Nucleus accumbens (tissue), 56 donors: ENCODE results near the gene XRCC4.
"Not testable (repeated sequence)": the region's sequence is repeated elsewhere in the genome, so short reads cannot be mapped to it uniquely, and the experiment has no call there.

ENCODE experiments used
- DNase-seq, 56 donors: peaks; one replicate each; lab custom pipeline; 2025; lab: John Stamatoyannopoulos, UW

Gene XRCC4

DNA sequence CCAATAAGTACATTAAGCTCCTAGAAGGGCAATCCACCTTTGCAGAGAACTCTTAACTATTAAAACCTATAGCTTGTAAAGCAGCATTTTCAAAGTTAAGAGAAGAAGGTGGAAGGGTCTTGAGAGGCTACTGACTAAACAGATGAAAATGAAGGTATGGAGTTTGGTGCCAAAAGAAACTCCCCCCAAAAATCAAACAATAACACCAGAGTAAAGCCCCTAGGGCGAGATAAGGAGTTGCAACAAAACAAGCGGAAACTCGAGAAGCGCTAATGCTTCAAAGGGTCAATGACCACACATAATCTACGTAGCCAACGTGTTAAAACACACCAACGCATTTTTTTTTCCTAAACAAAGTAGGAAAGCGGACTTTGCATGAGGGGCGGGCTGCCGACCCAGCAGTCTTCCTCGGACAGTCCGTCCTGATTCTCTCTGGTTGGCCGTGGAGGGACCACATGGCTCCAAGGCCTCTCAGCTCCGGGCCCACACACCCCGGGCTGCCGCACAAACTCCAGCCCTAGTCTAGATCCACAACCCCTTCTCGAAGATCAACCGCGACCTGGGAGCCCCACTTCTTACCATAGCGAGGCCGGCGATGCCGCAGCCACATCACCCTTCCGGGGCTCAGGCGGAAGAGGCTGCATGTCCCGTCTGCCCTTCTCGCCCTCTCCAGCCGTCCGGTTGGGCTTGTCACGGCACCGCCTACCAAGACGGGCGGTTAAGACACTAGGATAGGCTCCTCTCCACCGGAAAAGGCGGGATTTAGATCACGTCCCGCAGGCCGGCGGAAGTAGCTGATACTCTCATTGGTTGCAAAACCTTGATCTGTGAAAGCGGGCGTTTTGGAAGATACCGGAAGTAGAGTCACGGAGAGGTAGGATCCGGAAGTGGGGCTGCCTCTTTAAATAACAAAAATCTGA lies at the start of gene XRCC4, which contains the start of gene TMEM167A:
Gene XRCC4, plus strand, starts transcription at position 806 of the 920 bp plus-strand sequence. CDS start 27,373 bp downstream, outside the sequence.
Gene TMEM167A, minus strand, starts transcription at position 653 of the 920 bp plus-strand sequence. Its CDS starts 71 bp downstream, at position 582.
- DNase-seq, result peak; percentile 66 to 99 (median 96)

DNA sequence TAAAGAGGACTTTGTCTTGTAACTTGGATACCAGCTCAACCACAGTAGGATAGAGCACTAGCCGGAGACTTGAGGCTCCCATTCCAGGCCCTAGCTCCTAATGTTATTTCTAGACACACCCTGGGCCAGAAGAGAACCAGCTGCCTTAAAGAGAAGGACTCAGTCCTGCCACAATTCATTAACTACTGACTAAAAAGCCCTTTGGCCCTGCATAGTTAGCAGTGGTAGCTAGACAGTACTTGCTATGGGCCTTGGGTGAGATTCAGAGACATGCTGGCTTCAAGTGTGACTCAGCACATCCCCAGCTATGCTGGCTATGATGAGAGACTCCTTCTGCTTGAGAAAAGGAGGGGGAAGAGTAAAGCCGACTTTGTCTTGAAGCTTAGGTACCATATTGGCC lies 47.4 kb upstream of the XRCC4 start:
- no peak for DNase-seq

DNA sequence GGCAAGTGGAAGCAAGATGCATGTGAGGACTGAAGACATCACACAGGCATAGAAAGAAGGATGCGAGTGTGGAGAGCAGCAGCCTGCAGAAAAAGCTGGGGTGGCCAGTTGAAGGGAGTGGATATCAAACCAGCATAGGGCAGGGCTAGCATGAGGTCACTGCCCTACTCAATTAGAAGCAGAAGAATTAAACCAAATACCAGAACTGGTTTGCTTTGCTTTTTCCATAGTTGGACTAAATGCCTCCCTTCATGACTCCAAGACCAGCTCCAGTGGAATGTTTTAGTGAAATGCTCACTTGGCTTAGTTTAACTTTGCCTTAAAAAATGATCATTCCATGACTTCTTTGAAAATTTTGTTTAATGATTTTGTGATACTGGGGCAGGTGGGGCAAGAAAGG lies 46.0 kb upstream of the XRCC4 start:
- DNase-seq, result no peak

DNA sequence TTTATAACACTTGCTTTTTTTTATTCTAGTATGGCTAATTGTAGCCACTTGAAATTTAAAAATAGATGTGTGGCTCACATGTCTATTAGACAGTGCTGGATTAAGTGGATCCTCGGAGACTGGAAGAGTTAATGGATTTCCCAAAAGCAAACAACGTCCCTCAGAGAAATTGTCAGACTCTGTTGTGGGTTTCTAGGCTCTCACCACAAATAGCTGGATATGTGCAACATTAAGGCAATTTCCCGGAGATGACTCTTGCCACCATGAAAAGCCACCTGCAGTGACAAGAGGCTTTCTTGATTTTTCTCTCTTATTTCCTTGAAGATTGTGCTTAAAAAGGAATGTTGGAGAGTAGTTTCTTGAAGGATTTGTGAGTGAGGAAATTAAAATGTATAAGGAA lies 43.3 kb upstream of the XRCC4 start:
- DNase-seq, result no peak

DNA sequence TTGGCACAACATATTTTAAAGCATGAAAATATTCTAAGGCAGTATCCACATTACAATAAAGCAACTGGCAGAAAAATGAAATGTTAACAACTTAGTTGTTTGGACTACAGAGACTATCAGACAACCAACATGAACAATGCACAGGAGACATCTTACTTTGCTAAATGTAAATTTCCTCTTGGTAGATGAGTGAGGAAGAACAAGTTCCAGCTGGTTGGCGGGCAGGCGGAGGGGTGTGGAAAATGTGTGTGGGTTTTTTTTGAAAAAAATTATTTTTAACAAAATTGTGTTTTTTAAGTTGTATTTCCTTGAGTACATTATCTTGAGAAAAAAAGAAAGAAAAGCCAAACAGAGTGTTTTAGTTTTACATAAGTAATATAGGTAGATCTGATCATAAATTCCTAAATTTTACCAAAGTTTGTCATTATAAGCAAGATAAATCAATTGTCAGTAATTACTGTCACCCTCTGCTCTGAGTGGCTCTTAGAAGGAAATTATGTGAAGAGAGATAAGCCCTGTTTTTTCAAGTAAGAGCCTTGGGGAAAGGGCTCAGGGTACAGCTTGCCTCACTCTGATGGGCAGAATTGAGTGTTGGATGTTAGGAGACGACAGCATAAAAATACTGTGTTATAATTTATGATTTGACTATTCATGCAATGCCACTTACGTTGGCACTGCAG lies 42.7 kb upstream of the XRCC4 start:
- DNase-seq, result no peak

DNA sequence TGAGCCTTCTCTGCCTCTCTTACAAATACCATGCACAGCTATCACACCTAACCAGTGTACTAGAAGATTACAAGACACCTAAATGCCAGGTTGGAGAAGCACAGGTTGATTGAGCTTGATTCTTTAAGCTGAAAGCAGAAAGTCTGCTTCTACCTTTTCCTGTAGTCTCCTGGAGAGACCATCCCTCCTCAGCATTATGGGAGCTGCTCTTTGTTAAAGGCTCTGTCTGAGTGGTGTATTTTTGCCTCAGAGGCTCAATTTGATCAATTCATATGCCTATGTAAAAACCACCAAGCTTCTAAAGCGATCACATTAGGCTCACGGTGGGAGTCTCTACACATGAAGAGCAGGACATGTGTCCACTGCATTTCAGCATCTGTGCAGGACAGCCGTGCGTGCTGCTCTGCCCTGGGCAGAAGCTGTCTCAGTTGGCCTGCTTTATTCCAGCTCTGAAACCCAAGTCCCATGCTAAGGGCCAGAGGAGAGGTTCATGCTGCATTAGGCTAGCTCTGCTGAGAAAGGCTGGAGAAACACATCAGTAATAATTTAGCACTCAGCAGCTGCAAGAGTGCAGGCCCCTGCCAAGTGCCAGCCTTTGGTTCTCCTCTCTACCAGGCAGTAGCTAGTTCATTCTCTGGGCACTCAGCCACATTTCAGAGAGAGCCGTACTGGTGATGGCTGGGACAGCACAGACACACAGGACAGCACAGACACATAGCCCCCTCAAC lies 41.8 kb upstream of the XRCC4 start:
- peak; percentile 17 to 98 (median 86) for DNase-seq

DNA sequence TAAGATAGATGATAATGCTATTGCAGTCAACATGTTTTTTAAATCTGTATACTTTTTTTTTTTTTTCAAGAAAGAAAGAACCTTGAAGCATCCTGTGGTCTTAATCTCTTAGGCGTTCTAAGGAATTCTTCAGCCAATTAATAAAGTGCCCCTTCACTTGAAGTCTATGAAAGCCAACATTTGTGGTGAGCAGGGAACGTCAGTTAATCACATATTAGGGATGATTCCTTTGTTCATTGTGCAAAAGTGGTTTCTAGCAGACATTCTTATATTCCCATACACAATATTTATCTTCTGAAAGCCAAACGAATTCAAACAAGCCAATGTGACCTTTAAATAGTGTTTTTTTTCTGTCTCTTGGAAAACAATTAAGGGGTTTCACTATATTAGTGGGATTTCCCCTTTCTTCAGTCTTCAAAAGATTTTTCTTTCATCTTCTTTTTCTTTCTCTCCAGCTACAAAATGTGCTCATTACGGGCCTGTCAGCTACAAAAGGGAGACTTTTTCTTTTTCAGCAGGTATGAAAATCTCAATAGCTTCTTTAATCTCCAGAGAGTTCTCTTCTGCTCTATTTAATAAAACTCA lies 40.3 kb upstream of the XRCC4 start:
- no peak for DNase-seq

DNA sequence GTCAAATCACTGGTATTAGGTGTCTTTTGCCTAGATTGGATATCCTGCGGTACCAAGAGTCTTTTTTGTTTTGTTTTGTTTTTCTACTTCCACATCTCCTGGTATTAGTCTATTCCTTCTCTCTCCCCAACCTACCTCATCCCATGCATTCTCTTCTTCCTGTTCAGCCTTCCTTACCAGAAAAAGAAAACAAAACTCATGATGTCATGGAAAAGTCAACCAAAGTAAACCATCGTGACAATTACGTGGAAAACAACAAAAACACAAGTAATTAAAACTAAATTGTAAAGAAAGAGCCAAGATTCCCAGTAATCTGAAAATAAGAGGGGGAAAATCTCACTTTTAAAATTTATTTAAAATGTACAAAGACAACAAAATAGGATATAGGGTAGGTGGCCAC lies 38.4 kb upstream of the XRCC4 start:
- DNase-seq, result no peak

DNA sequence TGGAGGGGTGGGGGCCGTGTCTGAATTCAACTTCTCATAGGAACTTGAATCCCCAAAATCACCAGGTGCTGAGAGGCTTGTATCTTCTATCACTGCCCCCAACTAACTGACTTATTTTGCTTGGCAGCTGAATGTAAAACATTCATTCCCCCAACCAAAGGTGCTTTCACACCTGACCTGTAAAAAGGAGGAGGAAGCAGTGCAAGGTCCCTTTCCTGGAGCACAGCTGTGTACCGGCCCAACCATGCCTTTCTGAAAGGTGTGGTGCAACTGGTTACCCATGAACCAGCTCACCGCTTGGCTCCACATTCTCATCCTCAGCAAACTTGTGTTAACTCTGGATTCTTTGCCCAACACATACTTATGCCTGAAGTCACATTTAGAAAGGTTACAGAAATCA lies 34.8 kb upstream of the XRCC4 start:
- DNase-seq, result no peak

DNA sequence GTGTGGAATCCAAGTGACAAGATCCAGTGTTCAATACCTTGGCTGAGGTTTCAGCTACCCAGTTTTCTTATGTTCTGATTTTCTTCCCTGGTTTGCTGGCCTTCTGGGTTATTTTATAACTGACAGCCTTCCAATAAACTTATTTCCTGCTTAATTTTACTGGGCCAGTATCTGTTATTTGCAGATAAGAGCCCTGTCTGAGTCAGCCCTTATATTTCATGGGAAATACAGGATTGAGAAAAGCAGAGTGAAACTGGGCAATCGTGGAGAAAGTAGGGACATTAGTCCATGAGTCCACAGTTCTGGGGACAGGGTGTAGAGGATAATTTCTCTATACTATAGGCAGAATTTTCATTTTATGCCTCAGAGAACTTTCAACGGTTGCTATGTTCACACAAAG lies 32.4 kb upstream of the XRCC4 start:
- DNase-seq, result no peak

DNA sequence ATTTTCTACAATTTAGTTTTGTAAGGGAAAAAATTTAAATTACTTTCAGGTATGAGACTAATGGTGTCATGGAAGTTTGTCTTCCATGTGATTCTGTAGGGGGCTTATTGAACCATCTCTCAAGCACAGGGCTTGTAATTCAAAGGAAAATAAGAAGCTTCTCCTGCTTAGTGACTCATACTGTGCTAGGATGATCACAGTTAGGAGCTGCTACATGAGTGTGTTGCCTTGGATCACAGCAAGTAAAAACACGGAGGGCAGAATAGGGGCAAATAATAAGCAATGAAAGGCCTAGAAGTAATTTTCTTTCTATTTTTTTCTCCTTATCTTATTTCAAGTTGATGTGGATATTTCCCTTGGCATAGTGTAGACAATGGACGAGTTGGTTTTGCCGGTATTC lies 29.1 kb upstream of the XRCC4 start:
- no peak for DNase-seq

DNA sequence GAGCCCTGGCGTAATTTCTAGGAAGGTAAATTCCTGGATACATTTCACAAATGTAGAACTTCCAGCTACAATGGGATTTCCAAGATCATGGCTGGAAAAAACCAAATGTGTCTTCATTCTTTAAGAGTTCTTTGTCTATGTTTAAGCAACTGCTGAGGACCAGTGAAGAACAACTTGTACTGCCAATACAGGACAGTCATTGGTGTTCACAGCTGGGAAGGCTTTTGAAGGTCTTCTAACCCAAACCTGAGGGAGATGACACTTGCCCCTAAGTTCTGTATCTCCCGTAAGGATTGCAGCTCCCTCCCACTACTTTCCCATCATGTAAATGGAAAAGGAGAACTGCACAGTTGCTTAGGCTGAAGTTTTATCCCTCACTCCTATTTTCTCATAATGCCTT lies 28.5 kb upstream of the XRCC4 start:
- no peak for DNase-seq

DNA sequence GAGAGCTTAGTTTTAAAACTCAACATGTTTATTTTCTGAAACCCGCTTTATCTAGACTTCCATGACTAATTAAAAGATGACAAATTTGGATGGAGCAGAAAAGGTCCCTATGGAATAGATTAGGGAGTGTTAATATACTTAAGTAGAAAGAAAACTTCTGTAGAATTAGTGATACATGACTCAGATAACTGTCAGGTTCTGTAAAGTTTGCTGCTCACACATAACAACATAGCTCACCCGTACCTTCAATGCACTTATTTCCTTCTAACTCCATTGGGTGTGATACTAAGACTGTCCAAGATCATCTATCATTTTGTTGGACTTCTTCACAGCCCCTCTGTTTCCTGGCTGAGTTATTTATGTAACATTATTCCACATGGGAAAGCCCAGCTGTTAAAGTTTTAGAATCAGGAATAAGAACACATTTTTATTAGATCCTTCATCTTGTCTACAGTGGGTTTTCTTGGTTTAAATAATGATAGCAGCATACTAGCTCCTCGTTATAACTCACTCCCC lies 27.9 kb upstream of the XRCC4 start:
- no peak for DNase-seq

DNA sequence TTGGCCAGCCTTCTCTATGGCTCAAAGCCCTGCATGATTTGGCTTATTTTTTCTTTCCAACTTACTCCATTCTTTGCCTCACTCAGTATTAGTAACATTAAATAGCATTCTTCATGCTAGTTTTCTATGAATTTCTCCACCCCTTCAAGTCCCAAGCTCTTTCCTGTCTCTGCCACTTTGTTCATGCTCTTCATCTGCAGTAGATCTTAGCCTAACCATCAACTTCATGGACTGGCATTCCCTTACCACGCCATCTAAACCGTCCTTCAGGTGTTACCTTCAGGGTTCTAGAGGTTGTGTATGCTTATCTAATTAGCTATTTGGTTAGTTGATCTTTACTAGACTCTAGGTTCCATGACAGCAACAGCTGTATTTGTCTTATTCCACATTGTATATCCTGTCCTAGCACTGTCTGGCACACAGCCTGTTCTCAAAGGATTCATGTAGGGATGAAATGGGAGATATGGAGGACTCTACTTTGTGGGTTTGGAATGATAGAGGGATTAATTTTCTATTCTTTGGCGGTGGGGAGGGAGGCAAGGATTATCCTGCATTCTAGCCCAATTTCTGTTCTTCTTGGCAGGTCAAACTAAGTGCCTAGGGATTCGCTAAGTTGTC lies 26.5 kb upstream of the XRCC4 start:
- DNase-seq, result no peak

DNA sequence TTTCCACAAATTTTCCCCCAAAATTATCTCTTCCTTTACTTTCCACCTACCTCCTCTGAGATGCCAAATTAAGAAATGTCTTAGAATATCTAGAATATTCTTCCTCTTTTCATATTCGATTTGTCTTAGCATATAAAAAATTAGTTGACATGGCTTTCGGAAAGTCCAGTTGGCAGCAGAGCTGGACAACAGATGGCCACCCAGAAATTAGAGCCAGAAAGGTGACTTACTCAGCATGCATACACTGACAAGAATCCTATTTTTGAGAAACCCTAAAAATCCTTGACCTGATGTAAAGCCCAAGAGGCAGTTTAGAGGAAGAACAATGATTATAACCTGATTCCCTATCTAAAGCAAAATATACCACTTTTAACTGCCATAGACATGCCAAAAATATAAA lies 22.2 kb upstream of the XRCC4 start:
- no peak for DNase-seq

DNA sequence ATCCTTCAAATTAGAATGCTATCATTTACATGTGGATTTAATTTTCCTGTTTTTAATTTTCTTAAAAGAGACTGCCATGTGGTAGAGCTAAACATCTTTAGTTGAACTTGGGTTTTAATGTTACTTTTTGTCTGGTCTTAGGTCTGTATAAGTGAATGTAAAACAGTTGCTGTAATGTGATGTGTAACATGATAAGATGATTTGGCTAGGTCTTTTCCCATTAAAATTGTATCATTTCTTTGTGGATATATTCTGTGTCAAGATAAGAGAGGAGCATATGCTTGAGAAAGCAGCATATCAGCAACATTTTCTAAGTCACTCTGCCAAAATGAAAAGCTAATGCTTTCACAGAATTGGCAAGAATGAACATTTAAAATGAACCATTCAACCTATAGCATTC lies 18.6 kb upstream of the XRCC4 start:
- DNase-seq, result no peak

DNA sequence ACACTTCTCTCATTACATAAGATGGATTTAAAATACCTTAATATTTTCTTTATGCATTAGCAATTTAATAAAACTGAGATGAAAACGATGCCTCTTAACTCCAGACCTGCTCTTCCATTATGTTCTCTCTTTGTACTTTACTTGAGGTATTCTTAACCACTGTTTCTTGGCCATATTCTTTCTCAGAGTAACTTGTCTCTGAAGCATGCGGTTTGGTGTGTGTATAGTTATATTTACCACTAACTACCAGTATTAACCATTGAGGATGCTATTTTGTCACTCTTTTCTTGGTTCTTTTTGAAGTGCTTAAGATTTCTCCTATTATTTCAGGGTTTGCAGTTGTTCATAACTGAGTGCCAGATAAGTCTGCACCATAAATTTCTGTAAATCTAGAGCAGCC lies 18.0 kb upstream of the XRCC4 start:
- DNase-seq, result no peak

DNA sequence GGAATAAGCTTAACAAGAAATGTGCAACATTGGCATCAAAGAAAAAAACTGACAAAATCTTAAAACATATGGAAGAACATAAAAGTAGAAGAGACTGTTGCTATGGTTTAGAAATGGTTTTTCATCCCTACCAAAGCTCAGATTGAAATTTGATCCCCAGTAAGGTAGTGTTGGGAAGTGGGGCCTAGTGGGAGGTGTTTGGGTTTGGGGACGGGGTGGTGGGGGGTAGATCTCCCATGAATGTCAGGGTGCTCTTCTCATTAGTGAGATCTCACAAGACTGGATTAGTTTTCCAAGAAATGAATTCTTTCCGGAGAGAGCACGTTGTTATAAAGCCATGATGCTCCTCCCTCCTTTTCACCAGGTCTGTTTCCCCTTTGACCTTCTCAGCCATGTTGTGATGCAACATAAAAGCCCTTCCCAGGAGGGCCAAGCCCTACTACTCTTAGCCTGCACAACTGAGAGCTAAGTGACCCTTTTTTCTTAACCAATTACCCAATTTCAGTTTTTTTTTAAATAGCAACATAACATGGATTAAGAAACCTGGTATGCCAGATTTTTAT lies 10.7 kb upstream of the XRCC4 start:
- DNase-seq, result no peak

DNA sequence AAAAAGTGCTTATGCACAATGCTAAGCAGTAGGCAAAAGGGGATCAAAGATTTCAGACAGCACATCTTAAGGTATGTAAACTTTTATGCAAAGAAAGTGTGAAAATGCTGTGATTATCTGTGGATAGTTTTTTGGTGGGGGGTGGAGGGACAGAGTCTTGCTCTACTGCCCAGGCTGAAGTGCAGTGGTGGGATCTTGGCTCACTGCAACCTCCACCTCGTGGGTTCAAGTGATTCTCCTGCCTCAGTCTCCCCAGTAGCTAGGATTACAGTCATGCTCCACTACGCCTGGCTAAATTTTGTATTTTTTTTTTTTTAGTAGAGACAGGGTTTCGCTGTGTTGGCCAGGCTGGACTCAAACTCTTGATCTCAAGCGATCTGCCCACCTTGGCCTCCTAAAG lies 10.0 kb upstream of the XRCC4 start:
- not testable (repeated sequence) for DNase-seq
